ENCODE data around the gene SCYL2. TPM values are rescaled to one million over a fixed set of nuclear protein-coding genes. Genes with fewer than 3 reads are reported as not detected.

Gene SCYL2
- polyA plus RNA-seq, 1 donor from 2014 or later, result 101 TPM

DNA sequence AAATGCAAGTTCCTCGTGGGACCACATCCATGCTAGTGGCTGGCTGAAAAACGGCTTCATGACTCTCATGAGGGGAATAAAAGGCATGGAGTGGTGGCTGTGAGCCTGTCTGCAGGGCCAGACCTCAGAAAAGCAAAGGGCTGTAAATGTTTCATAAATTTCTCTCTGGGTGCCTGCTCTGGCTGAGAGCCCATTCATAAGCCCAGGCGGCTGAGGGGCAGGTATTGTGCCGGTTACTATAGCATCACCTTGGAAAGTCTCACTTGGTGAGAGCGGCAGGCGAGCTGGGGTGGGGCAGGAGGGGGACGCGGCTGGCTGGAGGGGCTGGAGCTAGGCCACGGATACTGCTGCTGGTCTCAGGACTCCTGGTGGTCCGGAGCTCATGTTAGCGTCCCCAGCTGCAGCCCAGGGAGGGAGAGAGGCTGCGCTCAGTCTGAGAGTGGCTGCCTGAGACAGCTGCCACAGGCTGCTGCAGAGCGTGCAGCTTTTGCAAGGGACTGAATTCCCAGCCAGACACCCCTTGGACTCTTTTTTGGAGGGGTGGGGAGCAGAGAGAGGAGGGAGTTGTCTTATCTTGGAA is 89.8 kb downstream of the SCYL2 start, which contains the start of gene SLC17A8:
Gene SLC17A8, plus strand, starts transcription at position 431 of the 580 bp plus-strand sequence. CDS start 318 bp downstream, outside the sequence.
- Histone ChIP-seq H3K9me2 (ENCODE audit: insufficient read depth, low read length) (no peaks in the 10 kb centered on the region), H3F3A (ENCODE audit: insufficient read depth, low read length, poor library complexity, severe bottlenecking) (no peaks in the 10 kb centered on the region), H3K79me2 (replicated peaks; ENCODE audit: insufficient read depth, low read length) (no peaks in the 10 kb centered on the region), H3K27me3 (ENCODE audit: insufficient read depth, low read depth, low read length) (no peaks in the 10 kb centered on the region), H3K4me3 (ENCODE audit: low read length) (peak within 1 kb of the TSS; percentile 51), H2AFZ (ENCODE audit: low read depth, low read length) (no peak within 1 kb of the TSS), H4K20me1 (ENCODE audit: insufficient read depth) (no peaks in the 10 kb centered on the region), H3K9me3 (ENCODE audit: low read length) (no peaks in the 10 kb centered on the region), H3K4me2 (ENCODE audit: low read length) (no peak within 1 kb of the TSS), H3K27ac (ENCODE audit: low read length) (no peak within 1 kb of the TSS), H3K36me3 (ENCODE audit: insufficient read depth, low read length) (no peaks in the 10 kb centered on the region), H3K9ac (ENCODE audit: low read length) (no peak within 1 kb of the TSS)
- TF ChIP-seq EP300 (conservative IDR thresholded peaks at IDR 0.05; ENCODE audit: poor library complexity, severe bottlenecking), result no peak

DNA sequence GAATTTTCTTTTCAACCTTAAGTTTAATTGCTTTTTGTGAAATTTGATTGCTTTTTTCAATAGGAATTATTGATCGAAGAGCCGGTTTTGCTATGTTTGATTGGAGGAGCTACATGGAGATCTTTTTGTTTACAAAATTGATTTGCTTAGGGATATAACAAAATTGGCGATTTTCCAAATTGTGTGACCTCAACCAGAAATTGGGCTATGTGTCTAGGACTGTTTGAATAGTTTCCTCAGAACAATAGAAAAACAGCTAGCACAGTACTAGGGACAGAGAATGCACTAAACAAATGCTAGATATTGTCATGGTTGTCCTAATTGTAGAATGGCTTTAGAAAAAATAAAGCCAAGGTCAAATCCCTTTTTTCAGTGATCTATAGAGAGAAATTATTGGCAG is 92.3 kb downstream of the SCYL2 start:
- Histone ChIP-seq H3K4me2 (ENCODE audit: low read length) (no peak overlapping the region), H3K36me3 (ENCODE audit: insufficient read depth, low read length) (no peaks in the 10 kb centered on the region), H3K27me3 (ENCODE audit: insufficient read depth, low read depth, low read length) (no peaks in the 10 kb centered on the region), H3K9me3 (ENCODE audit: low read length) (no peaks in the 10 kb centered on the region), H3K4me3 (ENCODE audit: low read length) (no peak overlapping the region), H3K27ac (ENCODE audit: low read length) (no peak overlapping the region), H3K79me2 (replicated peaks; ENCODE audit: insufficient read depth, low read length) (no peaks in the 10 kb centered on the region), H3K9me2 (ENCODE audit: insufficient read depth, low read length) (no peaks in the 10 kb centered on the region), H2AFZ (ENCODE audit: low read depth, low read length) (no peak overlapping the region), H3K9ac (ENCODE audit: low read length) (no peak overlapping the region), H3F3A (ENCODE audit: insufficient read depth, low read length, poor library complexity, severe bottlenecking) (no peaks in the 10 kb centered on the region), H4K20me1 (ENCODE audit: insufficient read depth) (no peaks in the 10 kb centered on the region)
- TF ChIP-seq TAF1 (IDR thresholded peaks at IDR 0.05; ENCODE audit: low read depth) (no peak), POLR2AphosphoS5 (IDR thresholded peaks at IDR 0.05) (no peak), MXI1 (conservative IDR thresholded peaks at IDR 0.05; ENCODE audit: poor library complexity, severe bottlenecking) (no peak), EP300 (conservative IDR thresholded peaks at IDR 0.05; ENCODE audit: poor library complexity, severe bottlenecking) (no peak), EZH2 (IDR thresholded peaks at IDR 0.05; ENCODE audit: borderline replicate concordance, insufficient read depth, low read length, poor library complexity, severe bottlenecking) (no peak), RAD21 (conservative IDR thresholded peaks at IDR 0.05) (no peak), SMC3 (conservative IDR thresholded peaks at IDR 0.05; ENCODE audit: poor library complexity) (no peak)
- TF ChIP-seq, protein P1, sequence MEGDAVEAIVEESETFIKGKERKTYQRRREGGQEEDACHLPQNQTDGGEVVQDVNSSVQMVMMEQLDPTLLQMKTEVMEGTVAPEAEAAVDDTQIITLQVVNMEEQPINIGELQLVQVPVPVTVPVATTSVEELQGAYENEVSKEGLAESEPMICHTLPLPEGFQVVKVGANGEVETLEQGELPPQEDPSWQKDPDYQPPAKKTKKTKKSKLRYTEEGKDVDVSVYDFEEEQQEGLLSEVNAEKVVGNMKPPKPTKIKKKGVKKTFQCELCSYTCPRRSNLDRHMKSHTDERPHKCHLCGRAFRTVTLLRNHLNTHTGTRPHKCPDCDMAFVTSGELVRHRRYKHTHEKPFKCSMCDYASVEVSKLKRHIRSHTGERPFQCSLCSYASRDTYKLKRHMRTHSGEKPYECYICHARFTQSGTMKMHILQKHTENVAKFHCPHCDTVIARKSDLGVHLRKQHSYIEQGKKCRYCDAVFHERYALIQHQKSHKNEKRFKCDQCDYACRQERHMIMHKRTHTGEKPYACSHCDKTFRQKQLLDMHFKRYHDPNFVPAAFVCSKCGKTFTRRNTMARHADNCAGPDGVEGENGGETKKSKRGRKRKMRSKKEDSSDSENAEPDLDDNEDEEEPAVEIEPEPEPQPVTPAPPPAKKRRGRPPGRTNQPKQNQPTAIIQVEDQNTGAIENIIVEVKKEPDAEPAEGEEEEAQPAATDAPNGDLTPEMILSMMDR (IDR thresholded peaks at IDR 0.05; ENCODE audit: poor library complexity, severe bottlenecking), result no peak
- TF ChIP-seq, protein P2, sequence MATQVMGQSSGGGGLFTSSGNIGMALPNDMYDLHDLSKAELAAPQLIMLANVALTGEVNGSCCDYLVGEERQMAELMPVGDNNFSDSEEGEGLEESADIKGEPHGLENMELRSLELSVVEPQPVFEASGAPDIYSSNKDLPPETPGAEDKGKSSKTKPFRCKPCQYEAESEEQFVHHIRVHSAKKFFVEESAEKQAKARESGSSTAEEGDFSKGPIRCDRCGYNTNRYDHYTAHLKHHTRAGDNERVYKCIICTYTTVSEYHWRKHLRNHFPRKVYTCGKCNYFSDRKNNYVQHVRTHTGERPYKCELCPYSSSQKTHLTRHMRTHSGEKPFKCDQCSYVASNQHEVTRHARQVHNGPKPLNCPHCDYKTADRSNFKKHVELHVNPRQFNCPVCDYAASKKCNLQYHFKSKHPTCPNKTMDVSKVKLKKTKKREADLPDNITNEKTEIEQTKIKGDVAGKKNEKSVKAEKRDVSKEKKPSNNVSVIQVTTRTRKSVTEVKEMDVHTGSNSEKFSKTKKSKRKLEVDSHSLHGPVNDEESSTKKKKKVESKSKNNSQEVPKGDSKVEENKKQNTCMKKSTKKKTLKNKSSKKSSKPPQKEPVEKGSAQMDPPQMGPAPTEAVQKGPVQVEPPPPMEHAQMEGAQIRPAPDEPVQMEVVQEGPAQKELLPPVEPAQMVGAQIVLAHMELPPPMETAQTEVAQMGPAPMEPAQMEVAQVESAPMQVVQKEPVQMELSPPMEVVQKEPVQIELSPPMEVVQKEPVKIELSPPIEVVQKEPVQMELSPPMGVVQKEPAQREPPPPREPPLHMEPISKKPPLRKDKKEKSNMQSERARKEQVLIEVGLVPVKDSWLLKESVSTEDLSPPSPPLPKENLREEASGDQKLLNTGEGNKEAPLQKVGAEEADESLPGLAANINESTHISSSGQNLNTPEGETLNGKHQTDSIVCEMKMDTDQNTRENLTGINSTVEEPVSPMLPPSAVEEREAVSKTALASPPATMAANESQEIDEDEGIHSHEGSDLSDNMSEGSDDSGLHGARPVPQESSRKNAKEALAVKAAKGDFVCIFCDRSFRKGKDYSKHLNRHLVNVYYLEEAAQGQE (IDR thresholded peaks at IDR 0.05; ENCODE audit: borderline replicate concordance), result no peak
